GM12801 (cell line): ENCODE data around the gene PDSS1.

Experiments used
- CTCF ChIP-seq: IDR thresholded peaks from one replicate; pipeline ENCODE4 v1.5.1; 2011; ENCODE audit warnings: control low read depth; ENCODE audit not compliant: insufficient read length; ENCODE audit errors: extremely low read depth

The PDSS1 gene

GRCh38 chr10:26697922-26698608, 564 bp downstream of the PDSS1 start:
- no peak for TF ChIP-seq CTCF

- no peak for TF ChIP-seq CTCF
These were observed 1.4 kb downstream of the PDSS1 start for GRCh38 chr10:26698909-26699308.

- TF ChIP-seq CTCF = no peak
These were observed 2.1 kb downstream of the PDSS1 start for GRCh38 chr10:26699631-26700030.

- no peak for TF ChIP-seq CTCF
These were observed 3.6 kb downstream of the PDSS1 start for GRCh38 chr10:26700884-26701630.

GRCh38 chr10:26703096-26703495, 5.6 kb downstream of the PDSS1 start:
- no peak for TF ChIP-seq CTCF

- TF ChIP-seq CTCF = no peak
These were observed 6.5 kb downstream of the PDSS1 start for GRCh38 chr10:26703974-26704373.

GRCh38 chr10:26706206-26706605, 8.7 kb downstream of the PDSS1 start:
- TF ChIP-seq CTCF = no peak
